Ishikawa (cell line): Measurements from ENCODE around the gene USP4.

ENCODE experiments used
- CEBPB ChIP-seq: IDR thresholded peaks from 2 replicates; pipeline ENCODE4 v1.6.1; 2012
- CREB1 ChIP-seq: IDR thresholded peaks from 2 replicates; pipeline ENCODE4 v1.6.1; 2012; ENCODE audit warnings: low read depth
- EGR1 ChIP-seq: IDR thresholded peaks from 2 replicates; pipeline ENCODE4 v1.6.1; 2012
- EP300 ChIP-seq: IDR thresholded peaks from 2 replicates; pipeline ENCODE4 v1.6.1; 2012; ENCODE audit warnings: borderline replicate concordance
- NFIC ChIP-seq: IDR thresholded peaks from 2 replicates; pipeline ENCODE4 v1.6.1; 2012
- RAD21 ChIP-seq: IDR thresholded peaks from 2 replicates; pipeline ENCODE4 v1.6.1; 2012; ENCODE audit warnings: low read depth
- REST ChIP-seq: IDR thresholded peaks from 2 replicates; pipeline ENCODE4 v1.6.1; 2012; ENCODE audit warnings: low read depth, mild to moderate bottlenecking
- TAF1 ChIP-seq: IDR thresholded peaks from 2 replicates; pipeline ENCODE4 v1.6.1; 2012; ENCODE audit warnings: low read depth, mild to moderate bottlenecking
- TCF12 ChIP-seq: IDR thresholded peaks from 2 replicates; pipeline ENCODE4 v1.6.1; 2012; ENCODE audit warnings: low read depth
- TEAD4 ChIP-seq: IDR thresholded peaks from 2 replicates; pipeline ENCODE4 v1.6.1; 2012
- YY1 ChIP-seq: IDR thresholded peaks from 2 replicates; pipeline ENCODE4 v1.6.1; 2012; ENCODE audit warnings: low read depth
- ZBTB7A ChIP-seq: IDR thresholded peaks from 2 replicates; pipeline ENCODE4 v1.6.1; 2012; ENCODE audit warnings: low read depth
- TF ChIP-seq, protein P1 (sequence below): IDR thresholded peaks from 2 replicates; pipeline ENCODE4 v1.6.1; 2012
- TF ChIP-seq, protein P2 (sequence below): IDR thresholded peaks from 2 replicates; pipeline ENCODE4 v1.6.1; 2012

- TF ChIP-seq, protein P1, sequence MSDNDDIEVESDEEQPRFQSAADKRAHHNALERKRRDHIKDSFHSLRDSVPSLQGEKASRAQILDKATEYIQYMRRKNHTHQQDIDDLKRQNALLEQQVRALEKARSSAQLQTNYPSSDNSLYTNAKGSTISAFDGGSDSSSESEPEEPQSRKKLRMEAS: no peak
- TF ChIP-seq CREB1: no peak
- no peak for TF ChIP-seq EP300
- TF ChIP-seq YY1: no peak
- TF ChIP-seq REST: no peak
- TF ChIP-seq TAF1: no peak
- TF ChIP-seq TCF12: no peak
- no peak for TF ChIP-seq NFIC
- no peak for TF ChIP-seq EGR1
- TF ChIP-seq RAD21: no peak
- TF ChIP-seq CEBPB: no peak
- TF ChIP-seq, protein P2, sequence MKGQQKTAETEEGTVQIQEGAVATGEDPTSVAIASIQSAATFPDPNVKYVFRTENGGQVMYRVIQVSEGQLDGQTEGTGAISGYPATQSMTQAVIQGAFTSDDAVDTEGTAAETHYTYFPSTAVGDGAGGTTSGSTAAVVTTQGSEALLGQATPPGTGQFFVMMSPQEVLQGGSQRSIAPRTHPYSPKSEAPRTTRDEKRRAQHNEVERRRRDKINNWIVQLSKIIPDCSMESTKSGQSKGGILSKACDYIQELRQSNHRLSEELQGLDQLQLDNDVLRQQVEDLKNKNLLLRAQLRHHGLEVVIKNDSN: no peak
- TF ChIP-seq TEAD4: no peak
- no peak for TF ChIP-seq ZBTB7A
Observed at GRCh38 chr3:49359623-49360022, 19.8 kb upstream of the USP4 start.
